RCC 7860 (cell line): Measurements from ENCODE around the gene VPS13C.

Source experiments
- DNase-seq: peaks from one replicate; pipeline ENCODE4 v3.0.0-alpha.2; 2015; ENCODE audit warnings: low spot score
- FAIRE-seq: peaks from 2 replicates; lab custom pipeline; 2012; peaks lifted over from hg19 to GRCh38; lab: Jason Lieb, UNC

VPS13C gene

DNA sequence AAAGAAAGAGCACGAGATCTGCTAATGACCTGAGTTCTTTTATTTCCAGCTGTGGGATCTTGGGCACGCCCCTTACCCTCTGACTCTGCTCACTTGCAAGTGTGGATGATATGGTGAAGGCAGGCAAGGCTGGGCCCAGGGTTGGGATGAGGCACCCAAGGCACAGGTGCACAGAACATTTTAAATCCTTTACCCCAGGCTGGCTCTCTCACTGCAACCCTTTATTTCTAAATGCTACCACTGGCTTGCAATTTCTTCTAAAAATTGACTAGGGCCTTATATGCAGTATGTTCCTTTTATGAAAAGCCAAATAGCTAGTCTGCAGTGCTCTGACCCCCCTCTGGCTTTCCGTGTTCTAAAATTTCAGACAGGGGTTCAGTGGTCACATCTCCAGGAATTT is 237.7 kb downstream of the VPS13C start:
- DNase-seq (no peak), FAIRE-seq (no peak)

DNA sequence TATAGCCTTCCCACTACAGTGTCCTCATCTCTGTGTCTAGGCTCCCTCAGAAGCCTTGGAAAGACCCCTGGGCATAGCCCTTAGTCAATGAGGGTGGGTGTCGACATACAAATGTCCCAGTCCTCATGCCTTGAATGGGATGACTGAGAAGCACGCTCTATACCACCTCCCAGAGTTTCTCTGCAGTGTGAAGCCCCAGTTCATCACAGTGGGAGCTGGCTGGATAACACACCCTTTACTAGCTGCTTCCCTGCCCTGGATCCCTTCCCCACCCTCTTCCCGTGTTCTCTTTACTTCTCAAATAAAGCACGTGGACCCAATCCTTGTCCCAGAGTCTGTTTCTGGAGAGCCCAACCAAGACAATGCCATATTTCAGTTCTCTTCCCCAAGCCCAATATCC is 239.3 kb downstream of the VPS13C start:
- no peak for DNase-seq
- no peak for FAIRE-seq

DNA sequence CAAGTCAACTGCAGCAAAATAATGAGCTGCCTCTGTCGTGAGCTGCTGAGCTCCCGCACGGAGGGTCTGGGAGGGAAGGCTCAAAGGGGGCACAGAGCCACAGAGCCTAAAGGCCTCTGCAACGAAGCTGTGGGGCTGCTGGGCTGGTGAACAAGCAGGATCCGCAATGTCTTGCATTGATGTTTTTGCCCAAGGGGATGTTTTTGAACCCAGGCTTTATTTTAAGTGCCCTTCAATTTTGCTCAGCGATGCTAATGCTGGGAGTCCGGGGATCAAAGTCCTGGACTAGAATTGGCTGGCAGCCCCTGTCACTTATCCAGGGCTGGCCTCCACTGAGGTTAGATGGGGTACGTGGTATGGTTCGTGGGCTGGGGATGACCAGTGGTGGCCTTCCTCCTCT is 240.0 kb downstream of the VPS13C start:
- no peak for DNase-seq
- no peak for FAIRE-seq

DNA sequence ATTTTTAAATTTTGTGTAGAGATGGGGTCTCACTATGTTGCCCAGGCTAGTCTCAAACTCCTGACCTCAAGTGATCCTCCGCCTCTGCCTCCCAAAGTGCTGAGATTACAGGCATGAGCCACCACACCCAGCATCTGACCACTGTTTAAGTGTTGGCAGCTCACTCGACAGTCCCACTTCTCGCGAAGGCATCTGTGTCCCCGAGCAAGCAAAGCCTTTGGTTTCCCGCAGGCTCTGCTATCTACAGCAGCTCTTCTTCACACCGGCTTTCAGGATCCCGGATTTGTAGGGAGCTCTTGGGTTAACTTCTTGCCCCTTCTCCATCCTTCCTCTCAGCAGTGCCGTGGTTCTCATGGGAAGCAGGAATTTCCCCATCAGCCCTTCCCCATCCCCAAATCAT is 240.9 kb downstream of the VPS13C start:
- FAIRE-seq (no peak), DNase-seq (no peak)

DNA sequence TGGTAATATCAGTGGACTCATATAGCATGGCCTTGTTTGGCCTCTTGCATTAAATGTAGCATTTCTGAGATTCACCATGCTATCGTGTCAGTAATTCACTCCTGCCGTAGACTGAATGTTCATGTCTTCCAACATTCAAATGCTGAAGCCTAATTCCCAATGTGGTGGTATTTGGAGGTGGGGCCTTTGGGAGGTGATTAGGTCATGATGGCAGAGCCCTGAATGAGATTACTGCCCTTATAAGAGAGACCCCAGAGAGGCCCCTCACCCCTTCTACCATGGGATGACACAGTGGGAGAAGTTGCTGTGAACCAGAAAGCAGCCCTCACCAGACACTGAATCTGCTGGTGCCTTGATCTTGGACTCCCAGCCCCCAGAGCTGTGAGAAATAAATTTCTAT is 241.4 kb downstream of the VPS13C start:
- FAIRE-seq (no peak), DNase-seq (no peak)

DNA sequence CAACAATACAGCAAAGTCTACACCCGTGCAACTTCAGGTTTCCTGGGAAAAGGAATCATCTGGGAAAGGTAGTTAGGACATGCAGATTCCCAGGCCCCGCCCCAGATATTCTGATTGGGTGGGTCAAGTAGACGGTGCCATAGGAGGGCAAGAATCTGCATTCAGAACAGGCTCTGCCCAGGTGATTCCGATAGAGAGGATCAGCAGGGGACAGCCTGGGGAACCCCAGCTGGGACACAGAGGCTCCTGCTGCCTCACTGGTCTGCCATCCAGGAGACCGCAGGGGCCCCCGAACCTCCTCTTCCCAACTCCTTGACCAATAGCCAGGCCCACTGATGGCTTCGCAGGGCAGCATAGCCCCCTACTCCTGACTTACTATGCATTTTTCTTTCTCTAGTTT is 243.4 kb downstream of the VPS13C start:
- FAIRE-seq, result no peak
- no peak for DNase-seq

DNA sequence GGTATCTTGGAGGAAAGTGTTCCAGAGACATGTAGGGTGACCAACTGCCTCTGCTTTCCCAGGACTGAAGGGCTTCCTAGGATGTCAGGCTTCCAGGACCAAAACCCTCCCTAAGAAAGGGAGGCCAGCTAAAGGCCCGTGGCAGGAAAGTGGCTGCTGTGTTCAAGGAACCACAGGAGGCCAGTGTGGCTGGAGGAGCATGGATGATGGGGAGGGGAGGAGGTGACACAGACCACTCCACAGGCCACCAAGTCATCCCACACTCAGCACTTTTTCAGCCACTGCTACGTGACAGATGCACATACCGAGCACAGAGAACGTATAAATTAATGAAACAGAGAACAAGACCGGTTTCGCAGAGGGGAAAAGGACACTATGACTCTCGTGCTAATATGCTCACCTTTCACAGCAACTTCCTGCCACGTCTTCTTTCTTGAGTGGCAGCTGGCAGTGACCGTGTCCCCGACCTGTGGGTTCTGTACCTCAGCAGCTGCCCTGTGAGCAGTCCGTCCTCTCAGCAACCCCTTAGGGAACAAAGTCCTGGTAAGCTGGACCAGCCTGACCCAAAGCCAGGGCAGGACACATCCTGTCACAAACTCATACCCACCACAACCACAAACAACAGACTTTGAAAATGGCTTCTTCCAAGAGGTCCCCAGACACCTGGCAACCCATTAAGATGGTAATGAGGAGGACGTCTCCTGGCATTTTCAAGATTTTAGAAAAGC is 244.7 kb downstream of the VPS13C start:
- FAIRE-seq (no peak), DNase-seq (no peak)

DNA sequence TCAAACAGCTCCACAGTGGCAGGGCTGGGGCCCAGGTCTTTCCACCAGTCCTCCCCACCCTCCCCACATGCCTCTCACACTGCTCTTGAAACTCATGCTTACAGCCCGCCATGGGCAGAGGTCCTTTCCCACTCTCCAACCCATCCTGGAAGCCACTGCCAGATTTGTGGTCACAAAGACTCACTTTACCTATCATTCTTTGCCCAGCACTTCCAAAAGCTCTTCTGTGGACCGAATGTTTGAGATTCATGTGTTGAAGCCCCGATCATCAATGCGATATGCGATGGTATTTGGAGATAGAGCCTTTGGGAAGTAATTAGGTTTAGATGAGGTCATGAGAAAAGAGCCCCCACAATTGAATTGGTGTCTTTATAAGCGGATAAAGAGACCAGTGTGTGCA is 247.8 kb downstream of the VPS13C start:
- FAIRE-seq, result no peak
- DNase-seq, result no peak

DNA sequence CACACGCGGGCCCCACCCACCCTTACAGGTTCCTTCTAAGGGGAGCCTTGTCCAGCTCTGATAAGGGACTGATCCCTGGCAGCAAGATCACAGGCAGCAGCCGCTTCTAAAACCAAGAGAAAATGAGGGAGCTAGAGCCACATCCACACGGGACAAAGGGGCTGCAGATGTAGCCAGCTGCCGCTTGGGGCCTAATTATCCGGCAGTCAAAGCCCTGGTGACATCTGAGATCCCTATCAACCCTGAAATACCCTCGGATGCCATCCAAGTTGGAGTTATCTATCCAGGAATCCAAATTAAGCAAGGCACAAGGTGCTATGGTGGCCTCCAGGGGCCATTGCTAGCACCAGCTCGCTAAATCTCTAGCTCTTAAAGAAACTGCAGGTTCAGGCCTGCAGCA is 248.3 kb downstream of the VPS13C start:
- no peak for DNase-seq
- FAIRE-seq, result no peak

DNA sequence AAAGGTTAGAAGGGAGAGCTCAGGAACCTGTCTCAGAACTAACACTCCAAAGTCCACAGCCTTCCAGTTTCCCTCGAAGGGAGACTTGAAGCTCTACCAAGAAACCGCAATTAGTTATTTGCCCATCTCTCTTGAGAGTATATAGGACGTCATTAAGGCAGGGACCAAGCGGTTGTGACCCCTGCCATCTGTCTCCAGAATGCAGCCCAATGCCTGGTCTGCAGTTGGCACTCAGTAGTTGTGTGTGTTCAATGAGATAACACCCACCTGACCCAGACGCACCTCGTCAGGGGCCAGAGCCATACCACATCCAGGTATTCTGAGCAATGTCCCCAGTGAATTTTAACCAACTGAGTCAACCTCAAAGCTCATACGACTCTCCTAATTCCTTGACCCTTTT is 251.0 kb downstream of the VPS13C start:
- DNase-seq (no peak), FAIRE-seq (no peak)

DNA sequence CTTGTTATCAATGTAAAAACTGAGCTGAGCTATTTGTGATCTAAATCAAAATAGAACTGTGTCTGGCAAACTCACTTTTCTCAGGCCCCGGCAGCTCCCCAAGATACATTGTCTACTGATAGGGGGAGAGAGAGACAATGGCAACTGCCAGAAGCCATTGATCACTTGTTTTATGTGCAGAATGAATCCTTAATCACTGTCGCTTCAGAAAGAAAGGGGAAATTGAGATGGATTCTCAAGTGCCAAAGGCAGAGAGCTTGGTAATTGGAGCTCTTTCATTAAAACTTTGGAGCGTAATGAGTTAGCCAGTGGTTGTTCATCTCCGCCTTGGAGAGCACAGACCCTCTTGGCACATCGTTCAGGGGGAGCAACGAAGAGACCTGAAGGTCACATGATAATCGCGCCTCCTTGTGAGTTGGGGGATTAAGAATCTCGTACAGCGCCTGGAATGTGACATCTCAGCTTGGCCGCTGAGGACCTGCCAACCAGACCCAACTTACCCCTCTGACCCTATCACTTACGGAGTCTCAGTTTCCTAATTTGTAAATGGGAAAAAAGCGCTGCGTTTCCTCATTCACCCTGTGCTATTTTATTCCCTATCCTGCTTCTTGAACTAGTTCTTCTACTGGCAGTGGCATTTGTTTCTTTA is 252.8 kb downstream of the VPS13C start:
- DNase-seq (no peak), FAIRE-seq (no peak)
